HCT116 (cell line): ENCODE results near the gene DCHS2. TPM values are rescaled to one million over a fixed set of nuclear protein-coding genes. Genes with fewer than 3 reads are reported as not detected.

Source experiments
- ATAC-seq: fragments of 200-7000 bp; cut with Tn5 transposase; 2 replicates; pipeline ENCODE4 v1.9.1; 2020; ENCODE audit warnings: mild to moderate bottlenecking, moderate library complexity
- BruUV-seq: library from RNA; stranded (reverse); fragments of 400-500 nt; replicated peaks from 2 replicates; lab custom pipeline; 2021; lab: Mats Ljungman, UMichigan
- CTCF ChIA-PET: fragments of 300-600 bp; sonication (Branson Sonifier 250); formaldehyde crosslinking; loops from one replicate; lab custom pipeline; 2021; ENCODE audit warnings: antibody characterized with exemption; lab: Charles Lee
- POLR2A ChIA-PET: fragments of 300-600, 350-600 bp; sonication (Branson Sonifier 250); formaldehyde crosslinking; loops from one replicate; lab custom pipeline; 2021; ENCODE audit warnings: antibody characterized with exemption; lab: Charles Lee
- RAD21 ChIA-PET, 2 experiments: fragments of 300-600 bp; sonication (Branson Sonifier 250); formaldehyde crosslinking; loops; one replicate each; lab custom pipeline; 2023; ENCODE audit warnings: low total read pairs in 2 of 2; ENCODE audit not compliant: uncharacterized antibody in 2 of 2, unreplicated experiment in 2 of 2, low non-redundant PET in 1 of 2; lab: Charles Lee
- DNase-seq: peaks from one replicate; pipeline ENCODE4 v3.0.0-alpha.2; 2010; ENCODE audit warnings: low read depth, low spot score
- H2AFZ ChIP-seq: fragments of 200-600 bp; shearing (Covaris generic), sonication (generic); 2 replicates; pipeline ENCODE4 v1.6.1; 2017; ENCODE audit warnings: low read depth, mixed run types, mixed read lengths, antibody characterized with exemption, low read length; ENCODE audit not compliant: poor library complexity, severe bottlenecking
- H3K27ac ChIP-seq: 2 replicates; pipeline ENCODE4 v1.5.1; 2012; ENCODE audit warnings: low read depth, low read length
- H3K27me3 ChIP-seq: fragments of 200-600 bp; sonication (generic); 2 replicates; pipeline ENCODE4 v1.6.1; 2016; ENCODE audit warnings: mixed run types, low read length, mixed read lengths; ENCODE audit not compliant: insufficient read depth
- H3K36me3 ChIP-seq, 2 experiments: fragments of 200-500 bp in 1 of 2; fragments of 200-600 bp in 1 of 2; sonication (Bioruptor generic) in 1 of 2; sonication (generic) in 1 of 2; 2 replicates each; pipeline versions ENCODE4 v1.5.1 to v1.6.1; 2014 to 2016; ENCODE audit warnings: low read length in 2 of 2, inconsistent platforms in 1 of 2, mixed read lengths in 1 of 2, mixed run types in 1 of 2; ENCODE audit not compliant: insufficient read depth in 2 of 2, control insufficient read depth in 1 of 2
- H3K4me1 ChIP-seq, 2 experiments: fragments of 200-600 bp in 1 of 2; sonication (generic) in 1 of 2; 2 replicates each; pipeline versions ENCODE4 v1.5.1 to v1.6.1; 2012 to 2017; ENCODE audit warnings: low read length in 2 of 2, inconsistent platforms in 1 of 2, mild to moderate bottlenecking in 1 of 2, mixed read lengths in 1 of 2, mixed run types in 1 of 2, moderate library complexity in 1 of 2; ENCODE audit not compliant: insufficient read depth in 2 of 2, control insufficient read depth in 1 of 2
- H3K4me2 ChIP-seq: fragments of 200-600 bp; sonication (generic); 2 replicates; pipeline ENCODE4 v1.6.1; 2017; ENCODE audit warnings: mixed run types, low read length, mixed read lengths
- H3K4me3 ChIP-seq, 2 experiments: fragments of 200-600 bp in 1 of 2; sonication (generic) in 1 of 2; replicated peaks in 1 of 2; 2 replicates each; pipeline ENCODE4 v1.5.1; 2011 to 2016; ENCODE audit warnings: low read length in 2 of 2, control low read depth in 1 of 2, low read depth in 1 of 2, mild to moderate bottlenecking in 1 of 2, mixed read lengths in 1 of 2, mixed run types in 1 of 2
- H3K79me2 ChIP-seq: fragments of 200-600 bp; sonication (generic); 2 replicates; pipeline ENCODE4 v1.6.1; 2017; ENCODE audit warnings: mild to moderate bottlenecking, mixed run types, low read length, moderate library complexity, mixed read lengths; ENCODE audit not compliant: insufficient read depth
- H3K9ac ChIP-seq: fragments of 200-600 bp; sonication (generic); 2 replicates; pipeline ENCODE4 v1.6.1; 2016; ENCODE audit warnings: low read length, mixed read lengths
- H3K9me2 ChIP-seq: fragments of 200-600 bp; sonication (generic), shearing (Covaris generic); 2 replicates; pipeline ENCODE4 v1.6.1; 2017; ENCODE audit warnings: mixed run types, mild to moderate bottlenecking, moderate library complexity; ENCODE audit not compliant: insufficient read depth
- H3K9me3 ChIP-seq, 2 experiments: fragments of 200-500 bp in 1 of 2; fragments of 200-600 bp in 1 of 2; sonication (Bioruptor generic) in 1 of 2; sonication (generic) in 1 of 2; 2 replicates each; pipeline ENCODE4 v1.6.1; 2014 to 2017; ENCODE audit warnings: low read length in 2 of 2, mixed read lengths in 2 of 2, inconsistent platforms in 1 of 2, low read depth in 1 of 2, mild to moderate bottlenecking in 1 of 2, mixed run types in 1 of 2, moderate library complexity in 1 of 2; ENCODE audit not compliant: control insufficient read depth in 1 of 2, insufficient read depth in 1 of 2
- H4K20me1 ChIP-seq: fragments of 200-600 bp; sonication (generic), shearing (Covaris generic); 2 replicates; pipeline ENCODE4 v1.6.1; 2017; ENCODE audit warnings: mixed run types, mild to moderate bottlenecking, moderate library complexity; ENCODE audit not compliant: insufficient read depth
- CBX3 ChIP-seq: IDR thresholded peaks from 2 replicates; pipeline ENCODE4 v1.6.1; 2012; ENCODE audit warnings: low read depth
- CEBPB ChIP-seq: IDR thresholded peaks from 2 replicates; pipeline ENCODE4 v1.6.1; 2012; ENCODE audit warnings: low read depth
- ELF1 ChIP-seq: IDR thresholded peaks from 2 replicates; pipeline ENCODE4 v1.6.1; 2012; ENCODE audit warnings: low read depth, borderline replicate concordance
- EZH2 ChIP-seq: fragments of 200-600 bp; sonication (generic); IDR thresholded peaks from 2 replicates; pipeline ENCODE4 v1.6.1; 2017; ENCODE audit warnings: antibody characterized with exemption, mixed run types
- EZH2phosphoT487 ChIP-seq: fragments of 200-600 bp; IDR thresholded peaks from 2 replicates; pipeline ENCODE4 v1.6.1; 2018; ENCODE audit warnings: antibody characterized with exemption, borderline replicate concordance
- FOSL1 ChIP-seq: IDR thresholded peaks from 2 replicates; pipeline ENCODE4 v1.6.1; 2012; ENCODE audit warnings: low read depth
- JUND ChIP-seq: IDR thresholded peaks from 2 replicates; pipeline ENCODE4 v1.6.1; 2012
- MAX ChIP-seq: IDR thresholded peaks from 2 replicates; pipeline ENCODE4 v1.6.1; 2012
- POLR2A ChIP-seq: IDR thresholded peaks from 2 replicates; pipeline ENCODE4 v1.7.0; 2011; ENCODE audit warnings: borderline replicate concordance; ENCODE audit not compliant: insufficient read depth, insufficient read length; ENCODE audit errors: extremely low read depth
- POLR2AphosphoS5 ChIP-seq: IDR thresholded peaks from 2 replicates; pipeline ENCODE4 v1.6.1; 2011; ENCODE audit warnings: mild to moderate bottlenecking, low read depth, low read length, moderate library complexity
- RAD21 ChIP-seq: IDR thresholded peaks from 2 replicates; pipeline ENCODE4 v1.6.1; 2012; ENCODE audit warnings: low read depth, mild to moderate bottlenecking
- SIN3A ChIP-seq: IDR thresholded peaks from 2 replicates; pipeline ENCODE4 v1.6.1; 2012; ENCODE audit warnings: low read depth
- SP1 ChIP-seq: IDR thresholded peaks from 2 replicates; pipeline ENCODE4 v1.6.1; 2012; ENCODE audit warnings: low read depth
- SRF ChIP-seq: IDR thresholded peaks from 2 replicates; pipeline ENCODE4 v1.6.1; 2012; ENCODE audit warnings: low read depth
- TCF7L2 ChIP-seq: IDR thresholded peaks from 2 replicates; pipeline ENCODE4 v1.7.0; 2011; ENCODE audit warnings: borderline replicate concordance, inconsistent platforms; ENCODE audit not compliant: insufficient read depth, insufficient read length; ENCODE audit errors: extremely low read depth
- YY1 ChIP-seq: IDR thresholded peaks from 2 replicates; pipeline ENCODE4 v1.6.1; 2011; ENCODE audit warnings: low read length, low read depth, moderate library complexity, mild to moderate bottlenecking; ENCODE audit not compliant: insufficient replicate concordance; ENCODE audit errors: extremely low read depth
- ZBTB33 ChIP-seq: IDR thresholded peaks from 2 replicates; pipeline ENCODE4 v1.6.1; 2011; ENCODE audit warnings: mild to moderate bottlenecking, low read length, moderate library complexity; ENCODE audit not compliant: insufficient replicate concordance; ENCODE audit errors: extremely low read depth
- ZFX ChIP-seq: fragments of 450-650 bp; IDR thresholded peaks from 2 replicates; pipeline ENCODE4 v1.6.1; 2017
- intact Hi-C: fragments of 100-400 bp; cut with micrococcal nuclease; formaldehyde crosslinking; loops from 2 replicates; pipeline ENCODE4 v1.10.0; 2022
- total RNA-seq: library from RNA; stranded (reverse); gene quantifications from one replicate; pipeline ENCODE4 v1.2.1, GENCODE V29; 2021; ENCODE audit not compliant: unreplicated experiment
- TF ChIP-seq, protein P1 (sequence below), 3 experiments: fragments of 200-600 bp in 1 of 3; sonication (generic) in 1 of 3; IDR thresholded peaks in 2 of 3; conservative IDR thresholded peaks in 1 of 3; 2 replicates each; pipeline ENCODE4 v1.5.1; 2012 to 2017; ENCODE audit warnings: low read depth in 2 of 3, low read length in 2 of 3, antibody characterized with exemption in 1 of 3, borderline replicate concordance in 1 of 3, control low read depth in 1 of 3, mild to moderate bottlenecking in 1 of 3, mixed read lengths in 1 of 3, mixed run types in 1 of 3, moderate library complexity in 1 of 3; ENCODE audit not compliant: insufficient read depth in 1 of 3
- TF ChIP-seq, protein P2 (sequence below): IDR thresholded peaks from 2 replicates; pipeline ENCODE4 v1.6.1; 2012

The DCHS2 gene
- total RNA-seq, 1 experiment from 2014 or later: 0.05 TPM

DNA sequence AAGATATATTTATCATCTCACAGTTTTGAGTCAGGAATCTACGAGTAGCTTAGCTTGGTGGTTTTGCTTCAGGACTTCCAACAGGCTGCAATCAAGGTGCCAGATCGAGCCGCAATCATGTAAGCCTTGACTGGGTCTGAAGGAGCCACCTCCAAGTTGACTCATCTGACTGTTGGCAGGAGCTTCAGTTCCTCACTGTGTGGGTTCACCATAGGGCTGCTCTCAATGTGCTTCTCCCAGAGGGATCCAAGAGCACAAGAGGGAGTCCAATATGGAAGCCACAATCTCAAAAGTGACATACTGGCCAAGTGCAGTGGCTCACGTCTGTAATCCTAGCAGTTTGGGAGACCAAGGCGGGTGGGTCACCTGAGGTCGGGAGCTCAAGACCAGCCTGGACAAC, 26.5 kb downstream of the DCHS2 start:
- H3K4me1 ChIP-seq: peaks cover 0 to 6% of the 10 kb centered on the region in 2 experiments; a peak in 1 of 4 replicates
- intact Hi-C loops: no loop called here
- no peak overlapping the region for H2AFZ ChIP-seq
- H3K9me2 ChIP-seq: no peaks in the 10 kb centered on the region
- no peak for TF ChIP-seq JUND
- no peak for TF ChIP-seq YY1
- TF ChIP-seq ZBTB33: no peak
- TF ChIP-seq ZFX: no peak
- TF ChIP-seq POLR2A: no peak
- no peak for TF ChIP-seq CBX3
- TF ChIP-seq RAD21: no peak
- TF ChIP-seq SRF: no peak
- no peak for TF ChIP-seq SP1
- no peak for TF ChIP-seq TCF7L2
- TF ChIP-seq, protein P1, sequence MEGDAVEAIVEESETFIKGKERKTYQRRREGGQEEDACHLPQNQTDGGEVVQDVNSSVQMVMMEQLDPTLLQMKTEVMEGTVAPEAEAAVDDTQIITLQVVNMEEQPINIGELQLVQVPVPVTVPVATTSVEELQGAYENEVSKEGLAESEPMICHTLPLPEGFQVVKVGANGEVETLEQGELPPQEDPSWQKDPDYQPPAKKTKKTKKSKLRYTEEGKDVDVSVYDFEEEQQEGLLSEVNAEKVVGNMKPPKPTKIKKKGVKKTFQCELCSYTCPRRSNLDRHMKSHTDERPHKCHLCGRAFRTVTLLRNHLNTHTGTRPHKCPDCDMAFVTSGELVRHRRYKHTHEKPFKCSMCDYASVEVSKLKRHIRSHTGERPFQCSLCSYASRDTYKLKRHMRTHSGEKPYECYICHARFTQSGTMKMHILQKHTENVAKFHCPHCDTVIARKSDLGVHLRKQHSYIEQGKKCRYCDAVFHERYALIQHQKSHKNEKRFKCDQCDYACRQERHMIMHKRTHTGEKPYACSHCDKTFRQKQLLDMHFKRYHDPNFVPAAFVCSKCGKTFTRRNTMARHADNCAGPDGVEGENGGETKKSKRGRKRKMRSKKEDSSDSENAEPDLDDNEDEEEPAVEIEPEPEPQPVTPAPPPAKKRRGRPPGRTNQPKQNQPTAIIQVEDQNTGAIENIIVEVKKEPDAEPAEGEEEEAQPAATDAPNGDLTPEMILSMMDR (IDR thresholded peaks at IDR 0.05 in 2 of 3, conservative IDR thresholded peaks at IDR 0.05 in 1 of 3; ENCODE audit: borderline replicate concordance in 1 of 3, insufficient read depth in 1 of 3, low read depth in 2 of 3, low read length in 2 of 3): no peak
- no peak for TF ChIP-seq ELF1
- no peak for TF ChIP-seq MAX
- TF ChIP-seq, protein P2, sequence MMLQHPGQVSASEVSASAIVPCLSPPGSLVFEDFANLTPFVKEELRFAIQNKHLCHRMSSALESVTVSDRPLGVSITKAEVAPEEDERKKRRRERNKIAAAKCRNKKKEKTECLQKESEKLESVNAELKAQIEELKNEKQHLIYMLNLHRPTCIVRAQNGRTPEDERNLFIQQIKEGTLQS: no peak
- TF ChIP-seq EZH2phosphoT487: no peak
- no peak for TF ChIP-seq FOSL1
- no peak for TF ChIP-seq CEBPB
- no peak for TF ChIP-seq SIN3A
- no peak for TF ChIP-seq EZH2
- no peak for TF ChIP-seq POLR2AphosphoS5
- RAD21 ChIA-PET: no interaction called here
- CTCF ChIA-PET: no interaction called here
- DNase-seq (no peak), ATAC-seq (no peak)
- no peaks in the 10 kb centered on the region for H3K9me3 ChIP-seq
- H3K9ac ChIP-seq: no peak overlapping the region
- H3K36me3 ChIP-seq: no peaks in the 10 kb centered on the region
- H3K4me3 ChIP-seq: no peak overlapping the region
- BruUV-seq: no TSS peak
- H3K27ac ChIP-seq: no peak overlapping the region
- no peaks in the 10 kb centered on the region for H4K20me1 ChIP-seq
- H3K4me2 ChIP-seq: no peak overlapping the region
- no peaks in the 10 kb centered on the region for H3K79me2 ChIP-seq
- POLR2A ChIA-PET: no interaction called here
- no peaks in the 10 kb centered on the region for H3K27me3 ChIP-seq
